Brain microvascular endothelial cell (primary cell): ENCODE data around the gene PRKAR1B.
"Not testable (repeated sequence)": the region's sequence is repeated elsewhere in the genome, so short reads cannot be mapped to it uniquely, and the experiment has no call there.

Experiments used
- DNase-seq: peaks from one replicate; pipeline ENCODE4 v3.0.0-alpha.2; 2020
- H3K27ac ChIP-seq: fragments of 250-450 bp; sonication (Bioruptor Pico); 2 replicates; pipeline ENCODE4 v1.5.1; 2020; ENCODE audit warnings: mild to moderate bottlenecking, moderate library complexity
- H3K27me3 ChIP-seq: fragments of 250-450 bp; sonication (Bioruptor Pico); replicated peaks from 2 replicates; pipeline ENCODE4 v1.5.1; 2020; ENCODE audit warnings: mild to moderate bottlenecking
- H3K36me3 ChIP-seq: fragments of 250-450 bp; sonication (Bioruptor Pico); replicated peaks from 2 replicates; pipeline ENCODE4 v1.5.1; 2020; ENCODE audit warnings: mild to moderate bottlenecking
- H3K4me3 ChIP-seq: 2 replicates; pipeline ENCODE4 v1.5.1; 2011; ENCODE audit warnings: low read depth, mild to moderate bottlenecking, control low read depth, low read length, moderate library complexity
- CTCF ChIP-seq: IDR thresholded peaks from 2 replicates; pipeline ENCODE4 v1.5.1; 2011; ENCODE audit warnings: low read depth, mild to moderate bottlenecking, moderate library complexity, low read length, control low read depth, inconsistent platforms; ENCODE audit errors: missing control alignments
- in situ Hi-C: cut with HindIII; loops from 2 replicates; pipeline ENCODE4 v1.10.0; 2017; ENCODE audit warnings: low sequenced_read_pairs, low pct_ligation_motif_present

PRKAR1B gene

GRCh38 chr7:659996-660395 is 67.1 kb downstream of the PRKAR1B start:
- in situ Hi-C loops, result no loop called here
- no peak for TF ChIP-seq CTCF
- DNase-seq, result no peak
- H3K27ac ChIP-seq, result no peak overlapping the region
- H3K4me3 ChIP-seq, result no peak overlapping the region
- no peaks in the 10 kb centered on the region for H3K36me3 ChIP-seq
- no peaks in the 10 kb centered on the region for H3K27me3 ChIP-seq

- H3K4me3 ChIP-seq, result no peak overlapping the region
- H3K27ac ChIP-seq, result no peak overlapping the region
- DNase-seq, result no peak
- TF ChIP-seq CTCF, result no peak
- in situ Hi-C loops, result no loop called here
- H3K27me3 ChIP-seq, result no peaks in the 10 kb centered on the region
- no peaks in the 10 kb centered on the region for H3K36me3 ChIP-seq
Observed at GRCh38 chr7:659306-659847, 67.7 kb downstream of the PRKAR1B start.

GRCh38 chr7:657565-658119 is 69.4 kb downstream of the PRKAR1B start:
- no peaks in the 10 kb centered on the region for H3K36me3 ChIP-seq
- TF ChIP-seq CTCF, result no peak
- in situ Hi-C loops, result no loop called here
- DNase-seq, result no peak
- H3K27ac ChIP-seq, result no peak overlapping the region
- H3K27me3 ChIP-seq, result no peaks in the 10 kb centered on the region
- no peak overlapping the region for H3K4me3 ChIP-seq

DNA sequence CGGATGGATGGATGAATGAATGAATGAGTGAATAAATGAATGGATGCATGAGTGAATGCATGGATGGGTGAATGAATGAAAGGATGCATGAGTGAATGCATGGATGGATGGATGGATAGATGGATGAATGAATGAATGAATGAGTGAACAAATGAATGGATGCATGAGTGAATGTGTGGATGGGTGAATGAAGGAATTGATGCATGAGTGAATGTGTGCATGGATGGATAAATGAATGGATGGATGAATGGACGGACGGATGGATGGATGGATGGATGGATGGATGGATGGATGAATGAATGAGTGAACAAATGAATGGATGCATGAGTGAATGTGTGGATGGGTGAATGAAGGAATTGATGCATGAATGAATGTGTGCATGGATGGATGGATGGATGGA is 70.1 kb downstream of the PRKAR1B start:
- DNase-seq, H3K27ac ChIP-seq, H3K27me3 ChIP-seq, in situ Hi-C loops, H3K4me3 ChIP-seq, H3K36me3 ChIP-seq: not testable (repeated sequence)

- DNase-seq, result no peak
- Histone ChIP-seq H3K36me3 (no peaks in the 10 kb centered on the region), H3K27ac (no peak overlapping the region), H3K27me3 (no peaks in the 10 kb centered on the region), H3K4me3 (no peak overlapping the region)
- in situ Hi-C loops, result no loop called here
- TF ChIP-seq CTCF, result no peak
Observed at GRCh38 chr7:655758-656157, 71.3 kb downstream of the PRKAR1B start.

DNA sequence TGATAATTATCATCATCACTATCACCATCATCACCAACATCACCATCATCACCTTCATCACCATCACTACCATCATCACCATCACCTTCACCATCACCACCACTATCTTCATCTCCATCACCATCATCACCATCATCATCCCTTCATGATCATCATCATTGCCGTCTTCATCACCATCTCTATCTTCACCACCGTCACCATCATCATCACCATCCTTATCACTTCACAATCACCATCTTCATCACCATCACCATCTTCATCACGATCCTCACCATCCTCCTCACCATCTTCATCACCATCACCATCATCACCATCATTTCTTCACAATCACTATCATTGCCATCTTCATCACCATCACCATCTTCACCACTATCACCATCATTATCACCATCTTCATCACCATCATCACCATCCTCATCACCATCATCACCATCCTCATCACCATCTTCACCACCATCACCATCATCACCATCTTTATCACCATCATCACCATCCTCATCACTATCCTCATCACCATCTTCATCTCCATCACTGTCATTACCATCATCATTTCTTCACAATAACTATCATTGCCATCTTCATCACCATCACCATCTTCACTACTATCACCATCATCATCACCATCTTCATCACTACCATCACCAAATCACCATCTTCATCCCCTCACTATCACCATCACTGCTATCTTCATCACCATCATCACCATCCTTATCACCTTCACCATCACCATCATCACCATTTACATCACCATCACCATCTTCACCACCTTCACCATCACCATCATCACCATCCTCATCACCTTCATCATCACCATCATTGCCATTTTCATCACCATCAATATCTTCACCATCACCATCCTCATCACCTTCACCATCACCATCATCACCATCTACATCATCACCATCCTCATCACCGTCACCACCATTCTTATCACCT is 73.0 kb downstream of the PRKAR1B start:
- in situ Hi-C loops, result no loop called here

More for the DNA sequence above, 73.0 kb downstream of the PRKAR1B start:
- Histone ChIP-seq H3K27ac (no peak overlapping the region), H3K36me3 (no peaks in the 10 kb centered on the region), H3K4me3 (no peak overlapping the region), H3K27me3 (no peaks in the 10 kb centered on the region)
- TF ChIP-seq CTCF, result no peak
- DNase-seq, result no peak
